RWPE2 (cell line): ENCODE data around the gene NHSL2.
"Not testable (repeated sequence)": the region's sequence is repeated elsewhere in the genome, so short reads cannot be mapped to it uniquely, and the experiment has no call there.

Experiments used
- ATAC-seq: fragments of 200-7000 bp; cut with Tn5 transposase; 3 replicates; pipeline ENCODE4 v1.9.1; 2021; ENCODE audit warnings: low read depth
- DNase-seq: peaks from one replicate; pipeline ENCODE4 v3.0.0-alpha.2; 2020; ENCODE audit warnings: low spot score
- H3K27ac ChIP-seq: fragments of 450-650 bp; 2 replicates; pipeline ENCODE4 v1.5.1; 2017; ENCODE audit warnings: mild to moderate bottlenecking; ENCODE audit not compliant: poor library complexity, severe bottlenecking
- H3K27me3 ChIP-seq: fragments of 250-450 bp; sonication (Bioruptor Pico); 2 replicates; pipeline ENCODE4 v1.5.1; 2021; ENCODE audit warnings: mild to moderate bottlenecking, moderate library complexity; ENCODE audit not compliant: insufficient read depth, poor library complexity, severe bottlenecking
- H3K36me3 ChIP-seq: fragments of 250-450 bp; sonication (Bioruptor Pico); 2 replicates; pipeline ENCODE4 v1.5.1; 2020; ENCODE audit warnings: low read depth, mild to moderate bottlenecking, moderate library complexity
- H3K4me1 ChIP-seq: fragments of 250-450 bp; sonication (Bioruptor Pico); 2 replicates; pipeline ENCODE4 v1.5.1; 2021; ENCODE audit warnings: mild to moderate bottlenecking, moderate library complexity; ENCODE audit not compliant: insufficient read depth, poor library complexity, severe bottlenecking
- H3K4me3 ChIP-seq: fragments of 250-450 bp; sonication (Bioruptor Pico); 2 replicates; pipeline ENCODE4 v1.5.1; 2021; ENCODE audit warnings: mild to moderate bottlenecking, moderate library complexity; ENCODE audit not compliant: severe bottlenecking
- H3K9me3 ChIP-seq: fragments of 250-450 bp; sonication (Bioruptor Pico); 2 replicates; pipeline ENCODE4 v1.5.1; 2021; ENCODE audit warnings: mild to moderate bottlenecking, moderate library complexity; ENCODE audit not compliant: severe bottlenecking
- TF ChIP-seq, protein P1 (sequence below): fragments of 450-650 bp; IDR thresholded peaks from one replicate; pipeline ENCODE4 v1.5.1; 2017; ENCODE audit warnings: mild to moderate bottlenecking, moderate library complexity; ENCODE audit not compliant: poor library complexity, severe bottlenecking

NHSL2 gene

DNA sequence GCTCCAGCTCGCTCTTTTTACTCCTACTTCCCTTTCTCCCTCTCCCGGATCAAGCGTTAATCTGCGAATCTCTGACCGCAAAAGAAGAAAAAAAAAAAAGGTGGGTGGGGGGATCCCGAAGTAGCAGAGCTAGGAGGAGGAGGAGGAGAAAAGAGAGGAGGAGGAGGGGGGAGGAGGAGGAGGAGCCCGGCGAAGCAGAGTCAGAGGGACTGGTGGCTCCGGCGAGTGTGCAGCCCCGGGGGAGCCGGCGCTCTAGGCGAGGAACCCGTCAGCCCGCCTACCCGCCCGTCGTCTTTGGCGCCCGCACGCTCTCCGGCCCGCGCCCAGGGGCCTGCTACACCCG is at the start of gene NHSL2:
Gene NHSL2 (plus strand): TSS at position 203 of the 343 bp plus-strand sequence.
- TF ChIP-seq, protein P1, sequence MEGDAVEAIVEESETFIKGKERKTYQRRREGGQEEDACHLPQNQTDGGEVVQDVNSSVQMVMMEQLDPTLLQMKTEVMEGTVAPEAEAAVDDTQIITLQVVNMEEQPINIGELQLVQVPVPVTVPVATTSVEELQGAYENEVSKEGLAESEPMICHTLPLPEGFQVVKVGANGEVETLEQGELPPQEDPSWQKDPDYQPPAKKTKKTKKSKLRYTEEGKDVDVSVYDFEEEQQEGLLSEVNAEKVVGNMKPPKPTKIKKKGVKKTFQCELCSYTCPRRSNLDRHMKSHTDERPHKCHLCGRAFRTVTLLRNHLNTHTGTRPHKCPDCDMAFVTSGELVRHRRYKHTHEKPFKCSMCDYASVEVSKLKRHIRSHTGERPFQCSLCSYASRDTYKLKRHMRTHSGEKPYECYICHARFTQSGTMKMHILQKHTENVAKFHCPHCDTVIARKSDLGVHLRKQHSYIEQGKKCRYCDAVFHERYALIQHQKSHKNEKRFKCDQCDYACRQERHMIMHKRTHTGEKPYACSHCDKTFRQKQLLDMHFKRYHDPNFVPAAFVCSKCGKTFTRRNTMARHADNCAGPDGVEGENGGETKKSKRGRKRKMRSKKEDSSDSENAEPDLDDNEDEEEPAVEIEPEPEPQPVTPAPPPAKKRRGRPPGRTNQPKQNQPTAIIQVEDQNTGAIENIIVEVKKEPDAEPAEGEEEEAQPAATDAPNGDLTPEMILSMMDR = no peak
- Histone ChIP-seq H3K36me3 (no peaks in the 10 kb centered on the region), H3K4me3 (peak within 1 kb of the TSS; percentile 16), H3K9me3 (no peaks in the 10 kb centered on the region), H3K27ac (no peak within 1 kb of the TSS), H3K4me1 (no peaks in the 10 kb centered on the region), H3K27me3 (peaks cover 18% of the 10 kb centered on the region)
- DNase-seq = no peak
- ATAC-seq = no peak

DNA sequence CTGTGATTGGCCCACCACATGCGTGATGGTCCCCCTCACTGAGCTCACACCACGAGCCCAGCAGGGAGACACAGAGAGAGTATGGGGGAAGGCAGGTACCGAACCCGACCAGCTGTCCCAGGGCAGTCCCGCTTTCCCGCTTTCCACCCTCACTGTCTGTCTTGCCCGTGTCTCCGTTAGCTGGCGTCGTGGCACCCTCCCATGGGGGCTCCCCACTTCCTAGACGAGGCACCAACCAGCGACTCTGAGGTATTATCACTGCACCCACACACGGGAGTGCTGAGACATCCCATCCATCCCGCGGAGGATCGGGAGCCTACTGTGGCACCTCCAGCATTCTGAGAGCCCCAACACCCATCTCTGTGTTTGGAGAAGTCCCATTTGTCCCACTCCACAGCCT is 43.0 kb upstream of the NHSL2 start:
- Histone ChIP-seq H3K9me3 (no peaks in the 10 kb centered on the region), H3K27ac (no peak overlapping the region), H3K4me3 (no peak overlapping the region), H3K4me1 (no peaks in the 10 kb centered on the region), H3K27me3 (no peaks in the 10 kb centered on the region), H3K36me3 (no peaks in the 10 kb centered on the region)
- TF ChIP-seq, protein P1 = no peak
- no peak for DNase-seq
- ATAC-seq = no peak

GRCh38 chrX:71869566-71869965 is 41.1 kb upstream of the NHSL2 start:
- not testable (repeated sequence) for H3K27me3 ChIP-seq, H3K9me3 ChIP-seq, H3K4me1 ChIP-seq, ATAC-seq, DNase-seq, H3K27ac ChIP-seq, H3K36me3 ChIP-seq, H3K4me3 ChIP-seq

- ATAC-seq = peak; percentile 55; the same call in 1 of the 3 replicates
- no peaks in the 10 kb centered on the region for H3K36me3 ChIP-seq
- DNase-seq = no peak
- TF ChIP-seq, protein P1 = peak; percentile 10
- no peak overlapping the region for H3K4me3 ChIP-seq
- no peak overlapping the region for H3K27ac ChIP-seq
- no peaks in the 10 kb centered on the region for H3K9me3 ChIP-seq
- H3K27me3 ChIP-seq = no peaks in the 10 kb centered on the region
- H3K4me1 ChIP-seq = no peaks in the 10 kb centered on the region
These were observed 40.2 kb upstream of the NHSL2 start for GRCh38 chrX:71870208-71871098.

- ATAC-seq (peak; percentile 76), DNase-seq (no peak)
- no peaks in the 10 kb centered on the region for H3K9me3 ChIP-seq
- no peak overlapping the region for H3K4me3 ChIP-seq
- H3K27me3 ChIP-seq = no peaks in the 10 kb centered on the region
- H3K4me1 ChIP-seq = no peaks in the 10 kb centered on the region
- H3K36me3 ChIP-seq = no peaks in the 10 kb centered on the region
- no peak overlapping the region for H3K27ac ChIP-seq
- TF ChIP-seq, protein P1 = no peak
These were observed 39.3 kb upstream of the NHSL2 start for GRCh38 chrX:71871367-71871766.
